Measurements from ENCODE around the gene ZNF70. TPM values are rescaled to one million over a fixed set of nuclear protein-coding genes. Genes with fewer than 3 reads are reported as not detected.

The ZNF70 gene
- polyA plus RNA-seq, 1 of the 3 experiments (the other 2 are of a cell fraction), result 0.77 TPM

DNA sequence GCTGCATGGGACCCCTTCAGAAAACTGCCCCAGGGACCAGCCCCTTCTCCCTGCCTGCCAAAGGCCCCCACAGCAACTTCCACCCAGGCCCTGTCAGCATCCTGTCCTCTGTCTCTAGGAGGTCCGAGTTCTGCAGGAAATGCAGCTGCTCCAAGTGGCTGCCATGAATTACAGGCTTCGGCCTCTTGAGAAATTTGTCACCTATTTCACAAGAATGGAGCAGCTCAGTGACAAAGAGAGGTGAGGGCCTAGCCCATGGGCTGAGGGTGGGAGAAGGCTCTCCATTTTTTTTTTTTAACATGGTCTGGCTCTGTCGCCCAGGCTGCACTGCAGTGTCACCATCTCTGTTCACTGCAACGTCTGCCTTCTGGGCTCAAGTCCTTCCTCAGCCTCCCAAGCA, 52.8 kb downstream of the ZNF70 start:
- Histone ChIP-seq H3K4me1 (ENCODE audit: control insufficient read depth in 1 of 2, insufficient read depth in 2 of 2, low read depth in 1 of 2, low read length in 1 of 2) (peaks cover 0 to 2% of the 10 kb centered on the region in 2 experiments; a peak in 1 of 4 replicates), H3K36me3 (replicated peaks in 1 of 2; ENCODE audit: control insufficient read depth in 1 of 2, insufficient read depth in 2 of 2, low read length in 1 of 2) (peaks cover 26 to 58% of the 10 kb centered on the region in 2 experiments), H2AFZ (ENCODE audit: low read depth) (no peak overlapping the region), H3K9ac (no peak overlapping the region), H3F3A (replicated peaks; ENCODE audit: insufficient read depth) (no peaks in the 10 kb centered on the region), H3K9me3 (no peaks in the 10 kb centered on the region), H3K9me2 (no peaks in the 10 kb centered on the region), H3K4me2 (no peak overlapping the region), H3K79me2 (ENCODE audit: insufficient read depth) (peaks cover 19% of the 10 kb centered on the region; the same call in 1 of the 2 replicates), H4K20me1 (ENCODE audit: insufficient read depth) (no peaks in the 10 kb centered on the region), H3K4me3 (ENCODE audit: low read depth in 2 of 2, low read length in 1 of 2) (no peak overlapping the region), H3K27me3 (ENCODE audit: insufficient read depth) (no peaks in the 10 kb centered on the region), H3K27ac (ENCODE audit: low read depth in 2 of 2, low read length in 1 of 2) (no peak overlapping the region)
- no peak for DNase-seq
- POLR2A ChIA-PET, result interaction anchor here (0.7 kb wide), 1 partner anchor 15 kb away, joined by 4 read pairs; no protein-coding TSS in a partner anchor
- WGBS (ENCODE audit: low lambda C conversion rate), result 90% methylated on average over 2 of the region's 4 CpGs
- CTCF ChIA-PET, result interaction anchor here (1.6 kb wide), 1 partner anchor 151 kb away, joined by 4 read pairs; no protein-coding TSS in a partner anchor
- TF ChIP-seq GATA2 (CRISPR knock-in tag; IDR thresholded peaks at IDR 0.05), result no peak
- TF ChIP-seq TCF12 (IDR thresholded peaks at IDR 0.05), result no peak
- TF ChIP-seq, protein P1, sequence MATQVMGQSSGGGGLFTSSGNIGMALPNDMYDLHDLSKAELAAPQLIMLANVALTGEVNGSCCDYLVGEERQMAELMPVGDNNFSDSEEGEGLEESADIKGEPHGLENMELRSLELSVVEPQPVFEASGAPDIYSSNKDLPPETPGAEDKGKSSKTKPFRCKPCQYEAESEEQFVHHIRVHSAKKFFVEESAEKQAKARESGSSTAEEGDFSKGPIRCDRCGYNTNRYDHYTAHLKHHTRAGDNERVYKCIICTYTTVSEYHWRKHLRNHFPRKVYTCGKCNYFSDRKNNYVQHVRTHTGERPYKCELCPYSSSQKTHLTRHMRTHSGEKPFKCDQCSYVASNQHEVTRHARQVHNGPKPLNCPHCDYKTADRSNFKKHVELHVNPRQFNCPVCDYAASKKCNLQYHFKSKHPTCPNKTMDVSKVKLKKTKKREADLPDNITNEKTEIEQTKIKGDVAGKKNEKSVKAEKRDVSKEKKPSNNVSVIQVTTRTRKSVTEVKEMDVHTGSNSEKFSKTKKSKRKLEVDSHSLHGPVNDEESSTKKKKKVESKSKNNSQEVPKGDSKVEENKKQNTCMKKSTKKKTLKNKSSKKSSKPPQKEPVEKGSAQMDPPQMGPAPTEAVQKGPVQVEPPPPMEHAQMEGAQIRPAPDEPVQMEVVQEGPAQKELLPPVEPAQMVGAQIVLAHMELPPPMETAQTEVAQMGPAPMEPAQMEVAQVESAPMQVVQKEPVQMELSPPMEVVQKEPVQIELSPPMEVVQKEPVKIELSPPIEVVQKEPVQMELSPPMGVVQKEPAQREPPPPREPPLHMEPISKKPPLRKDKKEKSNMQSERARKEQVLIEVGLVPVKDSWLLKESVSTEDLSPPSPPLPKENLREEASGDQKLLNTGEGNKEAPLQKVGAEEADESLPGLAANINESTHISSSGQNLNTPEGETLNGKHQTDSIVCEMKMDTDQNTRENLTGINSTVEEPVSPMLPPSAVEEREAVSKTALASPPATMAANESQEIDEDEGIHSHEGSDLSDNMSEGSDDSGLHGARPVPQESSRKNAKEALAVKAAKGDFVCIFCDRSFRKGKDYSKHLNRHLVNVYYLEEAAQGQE (IDR thresholded peaks at IDR 0.05; ENCODE audit: low read depth, low read length), result no peak
- no peak for TF ChIP-seq RXRA (IDR thresholded peaks at IDR 0.05; ENCODE audit: borderline replicate concordance, low read depth)
- no peak for TF ChIP-seq FOXJ3 (CRISPR knock-in tag; IDR thresholded peaks at IDR 0.05)
- no peak for TF ChIP-seq YY1 (IDR thresholded peaks at IDR 0.05; ENCODE audit: low read depth)
- TF ChIP-seq, protein P2, sequence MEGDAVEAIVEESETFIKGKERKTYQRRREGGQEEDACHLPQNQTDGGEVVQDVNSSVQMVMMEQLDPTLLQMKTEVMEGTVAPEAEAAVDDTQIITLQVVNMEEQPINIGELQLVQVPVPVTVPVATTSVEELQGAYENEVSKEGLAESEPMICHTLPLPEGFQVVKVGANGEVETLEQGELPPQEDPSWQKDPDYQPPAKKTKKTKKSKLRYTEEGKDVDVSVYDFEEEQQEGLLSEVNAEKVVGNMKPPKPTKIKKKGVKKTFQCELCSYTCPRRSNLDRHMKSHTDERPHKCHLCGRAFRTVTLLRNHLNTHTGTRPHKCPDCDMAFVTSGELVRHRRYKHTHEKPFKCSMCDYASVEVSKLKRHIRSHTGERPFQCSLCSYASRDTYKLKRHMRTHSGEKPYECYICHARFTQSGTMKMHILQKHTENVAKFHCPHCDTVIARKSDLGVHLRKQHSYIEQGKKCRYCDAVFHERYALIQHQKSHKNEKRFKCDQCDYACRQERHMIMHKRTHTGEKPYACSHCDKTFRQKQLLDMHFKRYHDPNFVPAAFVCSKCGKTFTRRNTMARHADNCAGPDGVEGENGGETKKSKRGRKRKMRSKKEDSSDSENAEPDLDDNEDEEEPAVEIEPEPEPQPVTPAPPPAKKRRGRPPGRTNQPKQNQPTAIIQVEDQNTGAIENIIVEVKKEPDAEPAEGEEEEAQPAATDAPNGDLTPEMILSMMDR (IDR thresholded peaks at IDR 0.05), result no peak
- TF ChIP-seq RCOR1 (IDR thresholded peaks at IDR 0.05; ENCODE audit: low read length), result no peak
- no peak for TF ChIP-seq SMC3 (IDR thresholded peaks at IDR 0.05; ENCODE audit: low read depth, low read length)
- TF ChIP-seq EZH2phosphoT487 (IDR thresholded peaks at IDR 0.05; ENCODE audit: borderline replicate concordance, low read depth), result no peak
- no peak for TF ChIP-seq NFIC (IDR thresholded peaks at IDR 0.05; ENCODE audit: borderline replicate concordance)
